HG03025 (cell line): ENCODE results near the gene PACC1.
"Not testable (repeated sequence)": the region's sequence is repeated elsewhere in the genome, so short reads cannot be mapped to it uniquely, and the experiment has no call there.

ENCODE experiments used
- ATAC-seq: cut with Tn5 transposase; IDR thresholded peaks from one replicate; pipeline ENCODE4 v1.9.1; 2021; ENCODE audit warnings: mild to moderate bottlenecking, moderate library complexity; ENCODE audit not compliant: unreplicated experiment, low FRiP score

The PACC1 gene

GRCh38 chr1:212344905-212345304 is 69.8 kb downstream of the PACC1 start:
- no peak for ATAC-seq

- no peak for ATAC-seq
Measured at GRCh38 chr1:212341090-212341489, 73.6 kb downstream of the PACC1 start.

DNA sequence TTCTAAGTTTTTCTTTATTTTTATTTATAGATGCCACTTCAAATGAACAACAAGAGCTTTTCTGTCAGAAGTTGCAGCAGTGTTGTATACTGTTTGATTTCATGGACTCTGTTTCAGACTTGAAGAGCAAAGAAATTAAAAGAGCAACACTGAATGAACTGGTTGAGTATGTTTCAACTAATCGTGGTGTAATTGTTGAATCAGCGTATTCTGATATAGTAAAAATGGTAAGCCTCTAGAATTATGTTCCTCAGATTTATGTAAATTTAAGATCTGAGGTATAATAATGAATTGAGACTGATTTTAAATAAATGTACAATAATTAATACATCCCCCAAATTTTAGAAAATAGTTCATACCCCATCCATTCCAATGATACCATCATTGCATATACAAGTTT is 85.6 kb downstream of the PACC1 start:
- ATAC-seq, result no peak

- ATAC-seq, result no peak
Measured at GRCh38 chr1:212328248-212328647, 86.4 kb downstream of the PACC1 start.

- no peak for ATAC-seq
Measured at GRCh38 chr1:212326541-212326940, 88.1 kb downstream of the PACC1 start.

DNA sequence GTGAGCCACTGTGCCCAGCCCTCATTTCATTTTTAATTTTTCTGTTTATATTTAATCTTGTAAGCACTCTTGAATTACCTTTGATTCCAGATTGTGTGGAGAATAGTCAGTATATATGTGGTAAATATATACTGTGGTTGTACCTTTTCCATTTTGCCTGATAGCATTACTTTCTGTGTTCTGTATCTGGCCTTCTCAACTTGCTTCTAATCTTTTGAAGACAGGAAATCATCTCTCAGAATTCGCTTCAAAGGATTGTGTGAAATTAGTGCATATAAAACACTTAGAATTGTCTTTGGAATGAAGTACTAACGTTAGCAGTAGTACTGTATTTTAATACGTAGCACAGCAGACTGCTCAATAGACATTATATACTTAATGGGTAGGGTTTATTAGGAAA is 91.6 kb downstream of the PACC1 start:
- no peak for ATAC-seq

DNA sequence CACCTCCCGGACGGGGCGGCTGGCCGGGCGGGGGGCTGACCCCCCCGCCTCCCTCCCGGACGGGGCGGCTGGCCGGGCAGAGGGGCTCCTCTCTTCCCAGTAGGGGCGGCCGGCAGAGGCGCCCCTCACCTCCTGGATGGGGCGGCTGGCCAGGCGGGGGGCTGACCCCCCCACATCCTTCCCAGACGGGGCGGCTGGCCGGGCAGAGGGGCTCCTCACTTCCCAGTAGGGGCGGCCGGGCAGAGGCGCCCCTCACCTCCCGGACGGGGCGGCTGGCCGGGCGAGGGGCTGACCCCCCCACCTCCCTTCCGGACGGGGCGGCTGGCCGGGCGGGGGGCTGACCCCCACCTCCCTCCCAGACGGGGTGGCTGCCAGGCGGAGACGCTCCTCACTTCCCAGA is 93.7 kb downstream of the PACC1 start:
- not testable (repeated sequence) for ATAC-seq

- no peak for ATAC-seq
Measured at GRCh38 chr1:212317916-212318315, 96.8 kb downstream of the PACC1 start.

DNA sequence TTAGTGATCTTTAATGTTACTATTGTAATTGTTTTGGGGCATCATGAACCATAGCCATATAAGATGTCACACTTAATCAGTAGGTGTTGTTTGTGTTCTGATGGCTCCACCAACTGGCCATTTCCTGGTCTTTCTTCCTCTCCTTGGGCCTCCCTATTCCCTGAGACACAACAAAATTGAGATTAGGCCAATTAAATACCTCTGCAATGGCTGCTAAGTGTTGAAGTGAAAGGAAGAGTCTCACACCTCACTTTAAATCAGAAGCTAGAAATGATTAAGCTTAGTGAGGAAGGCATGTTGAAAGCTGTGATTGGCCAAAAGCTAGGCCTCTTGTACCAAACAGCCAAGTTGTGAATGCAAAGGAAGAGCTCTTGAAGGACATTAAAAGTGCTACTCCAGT is 98.8 kb downstream of the PACC1 start:
- no peak for ATAC-seq

DNA sequence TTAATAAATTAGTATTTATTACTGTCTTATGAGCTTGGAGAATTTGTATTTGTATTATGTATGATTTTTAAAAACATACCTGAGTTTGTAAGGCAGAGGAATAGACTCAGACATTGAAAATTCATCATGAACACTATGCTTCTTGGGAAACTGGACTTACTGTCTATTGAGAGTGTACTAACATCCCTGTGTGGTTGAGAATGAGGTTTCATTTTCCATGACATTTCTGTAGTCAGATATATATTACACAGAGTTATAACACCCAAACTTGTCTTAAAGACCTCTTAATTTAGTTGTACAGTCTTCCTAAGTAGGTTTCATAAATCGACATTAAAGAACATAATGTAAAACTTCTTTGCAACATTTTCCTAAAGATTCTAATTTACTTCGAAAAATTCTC is 99.5 kb downstream of the PACC1 start:
- no peak for ATAC-seq
